GM12872 (cell line): ENCODE data around the gene OR6N2.

Experiments
- TF ChIP-seq, protein P1 (sequence below): IDR thresholded peaks from 3 replicates; pipeline ENCODE4 v1.5.1; 2011; ENCODE audit warnings: low read depth, mild to moderate bottlenecking, low read length, moderate library complexity; ENCODE audit not compliant: insufficient read depth

OR6N2 gene

GRCh38 chr1:158800526-158800925, 19.5 kb upstream of the OR6N2 start:
- TF ChIP-seq, protein P1, sequence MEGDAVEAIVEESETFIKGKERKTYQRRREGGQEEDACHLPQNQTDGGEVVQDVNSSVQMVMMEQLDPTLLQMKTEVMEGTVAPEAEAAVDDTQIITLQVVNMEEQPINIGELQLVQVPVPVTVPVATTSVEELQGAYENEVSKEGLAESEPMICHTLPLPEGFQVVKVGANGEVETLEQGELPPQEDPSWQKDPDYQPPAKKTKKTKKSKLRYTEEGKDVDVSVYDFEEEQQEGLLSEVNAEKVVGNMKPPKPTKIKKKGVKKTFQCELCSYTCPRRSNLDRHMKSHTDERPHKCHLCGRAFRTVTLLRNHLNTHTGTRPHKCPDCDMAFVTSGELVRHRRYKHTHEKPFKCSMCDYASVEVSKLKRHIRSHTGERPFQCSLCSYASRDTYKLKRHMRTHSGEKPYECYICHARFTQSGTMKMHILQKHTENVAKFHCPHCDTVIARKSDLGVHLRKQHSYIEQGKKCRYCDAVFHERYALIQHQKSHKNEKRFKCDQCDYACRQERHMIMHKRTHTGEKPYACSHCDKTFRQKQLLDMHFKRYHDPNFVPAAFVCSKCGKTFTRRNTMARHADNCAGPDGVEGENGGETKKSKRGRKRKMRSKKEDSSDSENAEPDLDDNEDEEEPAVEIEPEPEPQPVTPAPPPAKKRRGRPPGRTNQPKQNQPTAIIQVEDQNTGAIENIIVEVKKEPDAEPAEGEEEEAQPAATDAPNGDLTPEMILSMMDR = no peak

- TF ChIP-seq, protein P1 = no peak
Observed at GRCh38 chr1:158799689-158800088, 18.7 kb upstream of the OR6N2 start.

DNA sequence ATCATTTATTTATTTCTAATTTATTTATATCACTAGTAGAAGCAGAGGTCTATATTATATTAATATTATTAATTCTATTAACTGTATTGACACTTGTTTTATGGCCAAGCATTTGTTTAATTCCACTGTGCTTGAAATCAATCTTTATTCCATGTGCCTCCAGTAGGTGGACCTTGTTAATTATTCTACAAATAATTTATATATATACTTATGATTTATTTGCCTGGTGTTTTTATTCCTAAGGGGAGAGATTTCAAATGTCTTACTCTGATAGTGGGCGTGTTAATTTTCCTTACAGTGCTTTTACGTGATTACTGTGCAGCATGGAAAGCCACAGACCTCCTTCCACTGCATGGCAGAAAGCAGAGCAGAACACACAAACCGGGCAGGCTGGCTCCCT, 17.5 kb upstream of the OR6N2 start:
- TF ChIP-seq, protein P1 = no peak; the same call in 2 of the 3 replicates

GRCh38 chr1:158794247-158794646, 13.2 kb upstream of the OR6N2 start:
- TF ChIP-seq, protein P1 = no peak

DNA sequence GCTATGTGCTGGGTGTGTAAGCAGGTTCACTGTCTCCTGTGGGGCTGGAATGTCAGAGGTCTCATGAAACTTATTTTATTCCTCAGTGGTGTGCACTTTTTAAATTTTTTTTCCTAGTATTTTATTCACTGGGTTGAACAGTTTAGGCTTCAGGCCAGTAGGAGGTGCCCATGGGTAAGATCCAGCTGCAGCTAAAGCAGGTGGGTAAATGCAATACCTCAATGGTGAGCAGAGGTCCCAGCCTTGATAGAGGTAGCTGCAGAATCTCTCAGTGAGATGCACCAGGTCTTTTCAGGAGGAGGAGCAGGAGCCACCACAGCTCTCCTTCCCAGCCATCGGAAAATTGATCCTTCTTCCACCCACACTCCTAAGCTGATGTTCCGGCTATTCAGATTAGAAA, 12.6 kb upstream of the OR6N2 start:
- TF ChIP-seq, protein P1 = peak; percentile 63

DNA sequence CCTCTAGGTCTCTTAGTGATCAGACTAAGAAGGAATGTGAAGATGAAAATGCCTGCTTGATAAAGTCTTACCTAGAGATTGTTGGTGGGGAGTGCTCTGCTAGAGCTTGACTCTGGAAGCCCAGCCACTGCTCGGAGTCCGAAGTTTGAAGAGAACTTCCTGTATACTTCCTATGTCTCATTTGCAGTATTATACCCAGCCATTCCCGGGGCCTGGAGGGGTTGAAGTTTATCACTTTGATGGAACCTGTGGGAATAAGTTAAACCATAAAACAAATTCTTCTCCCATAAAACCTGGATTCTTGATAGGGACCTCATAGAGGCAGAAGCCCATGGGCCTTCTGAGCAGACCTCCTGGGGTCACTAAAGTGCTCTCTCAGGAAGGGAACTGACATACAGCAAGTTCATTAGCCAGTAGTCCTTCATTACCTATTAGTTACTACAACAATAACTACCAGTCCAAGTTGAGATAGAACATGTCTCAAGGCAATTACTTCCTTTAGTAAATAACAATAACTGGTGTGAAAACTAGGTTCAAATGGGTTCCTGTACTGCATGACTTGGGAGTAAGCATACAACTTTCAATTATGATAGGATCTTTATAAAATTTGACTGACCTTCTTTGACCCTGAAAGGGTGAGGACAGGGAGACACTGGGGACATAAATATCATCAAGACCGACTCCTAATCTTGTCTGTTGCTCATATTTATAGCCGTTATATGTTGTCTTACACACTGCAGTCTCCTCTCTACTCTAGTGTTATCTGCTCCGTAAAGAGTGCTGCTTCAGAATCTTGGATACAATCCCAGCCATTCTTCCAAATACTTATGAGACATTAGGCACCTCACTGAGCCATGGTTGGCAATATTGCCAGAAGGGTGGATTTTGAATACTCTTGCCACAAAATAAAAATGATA, 8.8 kb downstream of the OR6N2 start, which contains the start of gene OR6N1:
OR6N1 (minus strand) TSS at position 246 of the 917 bp plus-strand sequence. CDS start 5,513 bp downstream, outside the sequence.
- TF ChIP-seq, protein P1 = no peak

DNA sequence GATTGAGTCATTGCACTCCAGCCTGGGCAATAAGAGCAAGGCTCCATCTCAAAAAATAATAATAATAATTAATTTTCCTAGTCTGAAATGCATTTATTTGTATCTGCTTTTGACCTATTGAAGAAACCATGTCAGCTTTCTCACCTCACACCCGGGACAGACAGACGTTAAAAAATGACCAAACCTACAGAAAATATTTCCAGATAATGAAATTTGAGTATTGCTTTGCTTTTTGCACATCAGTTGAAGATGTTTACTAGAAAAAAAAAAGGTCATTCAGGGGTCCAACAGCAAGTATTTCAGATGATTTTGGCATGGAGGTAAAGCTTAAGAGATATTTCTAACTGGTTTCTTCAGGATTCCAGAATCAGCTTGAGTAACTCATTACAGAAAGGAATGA, 26.6 kb downstream of the OR6N2 start, which contains the start of gene OR6K6:
OR6K6 (plus strand) TSS at position 301 of the 400 bp plus-strand sequence. CDS start 168 bp downstream, outside the sequence.
- TF ChIP-seq, protein P1 = no peak
